ENCODE results near the gene KREMEN1. TPM values are rescaled to one million over a fixed set of nuclear protein-coding genes. Genes with fewer than 3 reads are reported as not detected.

Gene KREMEN1
- polyA plus RNA-seq, 1 of the 3 experiments (the other 2 are of a cell fraction) = 10.0 TPM

DNA sequence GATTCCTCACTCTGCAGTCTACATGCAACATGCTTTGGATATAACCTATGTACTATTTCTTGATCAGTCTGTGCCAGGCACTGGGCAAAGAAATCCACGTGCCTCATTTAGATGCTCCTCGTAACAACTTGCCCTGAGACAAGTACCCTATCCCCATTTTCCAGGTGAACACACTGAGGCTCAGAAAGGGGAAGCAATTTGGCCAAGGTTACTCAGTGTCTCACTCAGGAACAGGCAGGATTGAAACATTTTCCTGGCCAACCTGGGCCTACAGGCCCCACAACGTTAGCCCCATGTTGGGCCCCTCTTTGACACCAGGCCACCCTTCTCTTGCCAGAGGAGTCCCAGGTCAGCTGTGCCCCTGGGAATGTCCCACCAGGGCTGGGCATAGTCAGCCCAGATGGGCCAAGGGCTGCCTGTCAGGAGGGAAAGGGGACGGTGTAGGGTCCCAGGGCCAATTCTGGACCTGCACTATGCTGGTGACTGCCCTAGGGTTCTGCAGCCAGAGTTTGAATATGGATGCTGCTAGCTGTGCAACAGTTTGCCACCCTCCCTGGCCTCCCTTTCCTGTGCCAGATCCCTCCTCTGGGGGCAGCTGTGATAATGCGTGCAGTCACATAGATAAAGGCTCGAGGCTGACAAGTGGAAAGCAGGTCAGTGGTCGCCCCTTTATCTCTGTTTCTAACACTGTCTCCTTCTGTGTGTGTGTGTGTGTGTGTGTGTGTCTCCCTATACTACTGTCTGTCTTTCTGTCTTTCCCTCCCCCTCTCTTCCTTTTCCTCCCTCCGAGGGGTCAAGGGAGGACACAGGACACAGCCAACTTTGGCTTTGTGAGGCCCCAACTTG lies 122.5 kb downstream of the KREMEN1 start:
- POLR2A ChIA-PET = no interaction called here
- Histone ChIP-seq H3K27me3 (ENCODE audit: insufficient read depth) (no peaks in the 10 kb centered on the region), H3K9me2 (no peaks in the 10 kb centered on the region), H3K79me2 (ENCODE audit: insufficient read depth) (no peaks in the 10 kb centered on the region), H3K9ac (no peak overlapping the region), H2AFZ (ENCODE audit: low read depth) (no peak overlapping the region), H3K4me2 (no peak overlapping the region), H3F3A (replicated peaks; ENCODE audit: insufficient read depth) (peaks cover 4% of the 10 kb centered on the region), H4K20me1 (ENCODE audit: insufficient read depth) (no peaks in the 10 kb centered on the region), H3K27ac (ENCODE audit: low read depth in 2 of 2, low read length in 1 of 2) (no peak overlapping the region), H3K36me3 (replicated peaks in 1 of 2; ENCODE audit: control insufficient read depth in 1 of 2, insufficient read depth in 2 of 2, low read length in 1 of 2) (no peaks in the 10 kb centered on the region), H3K4me1 (ENCODE audit: control insufficient read depth in 1 of 2, insufficient read depth in 2 of 2, low read depth in 1 of 2, low read length in 1 of 2) (peaks cover 0 to 9% of the 10 kb centered on the region in 2 experiments; a peak in 1 of 4 replicates), H3K9me3 (no peaks in the 10 kb centered on the region), H3K4me3 (ENCODE audit: low read depth in 2 of 2, low read length in 1 of 2) (no peak overlapping the region)
- DNase-seq = peak; percentile 73
- CTCF ChIA-PET = interaction anchor here (1.1 to 1.3 kb wide), 2 partner anchors 41 to 50 kb away, joined by 3 to 4 read pairs; no protein-coding TSS in a partner anchor
- no peak for TF ChIP-seq SIN3A (IDR thresholded peaks at IDR 0.05; ENCODE audit: borderline replicate concordance, low read depth, low read length)
- no peak for TF ChIP-seq RXRA (IDR thresholded peaks at IDR 0.05; ENCODE audit: borderline replicate concordance, low read depth)
- TF ChIP-seq FOXJ3 (CRISPR knock-in tag; IDR thresholded peaks at IDR 0.05) = no peak
- peak; percentile 39; the same call in 1 of the 2 replicates for TF ChIP-seq GATA2 (CRISPR knock-in tag; IDR thresholded peaks at IDR 0.05)
- TF ChIP-seq, protein P1, sequence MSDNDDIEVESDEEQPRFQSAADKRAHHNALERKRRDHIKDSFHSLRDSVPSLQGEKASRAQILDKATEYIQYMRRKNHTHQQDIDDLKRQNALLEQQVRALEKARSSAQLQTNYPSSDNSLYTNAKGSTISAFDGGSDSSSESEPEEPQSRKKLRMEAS (IDR thresholded peaks at IDR 0.05; ENCODE audit: low read depth) = no peak
- TF ChIP-seq PBX3 (IDR thresholded peaks at IDR 0.05) = no peak
- no peak for TF ChIP-seq MEF2A (IDR thresholded peaks at IDR 0.05; ENCODE audit: borderline replicate concordance, low read depth)
- TF ChIP-seq NFIC (IDR thresholded peaks at IDR 0.05; ENCODE audit: borderline replicate concordance) = no peak
- 62% methylated on average over 7 of the region's 8 CpGs for WGBS (ENCODE audit: low lambda C conversion rate)

GRCh38 chr22:29195964-29196666 lies 123.3 kb downstream of the KREMEN1 start:
- CTCF ChIA-PET = interaction anchor here (1.1 to 3.8 kb wide), 4 partner anchors 12 to 49 kb away, joined by 3 to 24 read pairs (median 4); no protein-coding TSS in a partner anchor
- no peak overlapping the region for H3K4me2 ChIP-seq
- H3K79me2 ChIP-seq (ENCODE audit: insufficient read depth) = no peaks in the 10 kb centered on the region
- WGBS (ENCODE audit: low lambda C conversion rate) = 78% methylated on average over 9 of the region's 10 CpGs
- H3K9me2 ChIP-seq = no peaks in the 10 kb centered on the region
- peaks cover 0 to 9% of the 10 kb centered on the region in 2 experiments; a peak in 1 of 4 replicates for H3K4me1 ChIP-seq (ENCODE audit: control insufficient read depth in 1 of 2, insufficient read depth in 2 of 2, low read depth in 1 of 2, low read length in 1 of 2)
- H3F3A ChIP-seq (replicated peaks; ENCODE audit: insufficient read depth) = peaks cover 4% of the 10 kb centered on the region
- no peaks in the 10 kb centered on the region for H3K36me3 ChIP-seq (replicated peaks in 1 of 2; ENCODE audit: control insufficient read depth in 1 of 2, insufficient read depth in 2 of 2, low read length in 1 of 2)
- H4K20me1 ChIP-seq (ENCODE audit: insufficient read depth) = no peaks in the 10 kb centered on the region
- H2AFZ ChIP-seq (ENCODE audit: low read depth) = no peak overlapping the region
- H3K9ac ChIP-seq = no peak overlapping the region
- no peaks in the 10 kb centered on the region for H3K9me3 ChIP-seq
- POLR2A ChIA-PET = no interaction called here
- peak; percentile 34 for DNase-seq
- H3K27ac ChIP-seq (ENCODE audit: low read depth in 2 of 2, low read length in 1 of 2) = no peak overlapping the region
- H3K4me3 ChIP-seq (ENCODE audit: low read depth in 2 of 2, low read length in 1 of 2) = no peak overlapping the region
- no peaks in the 10 kb centered on the region for H3K27me3 ChIP-seq (ENCODE audit: insufficient read depth)
- TF ChIP-seq JUND (IDR thresholded peaks at IDR 0.05) = no peak
- no peak for TF ChIP-seq USF2 (IDR thresholded peaks at IDR 0.05; ENCODE audit: borderline replicate concordance, low read depth, low read length)
- no peak for TF ChIP-seq POLR2AphosphoS5 (IDR thresholded peaks at IDR 0.05; ENCODE audit: low read depth, low read length)
- no peak for TF ChIP-seq FOSL2 (IDR thresholded peaks at IDR 0.05; ENCODE audit: borderline replicate concordance, low read depth)
- TF ChIP-seq RFX5 (IDR thresholded peaks at IDR 0.05; ENCODE audit: low read length) = no peak
- TF ChIP-seq IRF3 (IDR thresholded peaks at IDR 0.05; ENCODE audit: low read depth, low read length) = no peak
- TF ChIP-seq EP300 (IDR thresholded peaks at IDR 0.05; ENCODE audit: borderline replicate concordance in 1 of 2, low read depth in 1 of 2, low read length in 1 of 2) = no peak
- TF ChIP-seq PBX3 (IDR thresholded peaks at IDR 0.05) = no peak
- no peak for TF ChIP-seq NFIC (IDR thresholded peaks at IDR 0.05; ENCODE audit: borderline replicate concordance)
- TF ChIP-seq NRF1 (IDR thresholded peaks at IDR 0.05; ENCODE audit: low read depth, low read length) = no peak
- TF ChIP-seq RXRA (IDR thresholded peaks at IDR 0.05; ENCODE audit: borderline replicate concordance, low read depth) = no peak
- TF ChIP-seq MEF2A (IDR thresholded peaks at IDR 0.05; ENCODE audit: borderline replicate concordance, low read depth) = no peak
- TF ChIP-seq TCF12 (IDR thresholded peaks at IDR 0.05) = no peak
- TF ChIP-seq SMC3 (IDR thresholded peaks at IDR 0.05; ENCODE audit: low read depth, low read length) = no peak
- no peak for TF ChIP-seq RCOR1 (IDR thresholded peaks at IDR 0.05; ENCODE audit: low read length)
- no peak for TF ChIP-seq YY1 (IDR thresholded peaks at IDR 0.05; ENCODE audit: low read depth)
- TF ChIP-seq CHD2 (IDR thresholded peaks at IDR 0.05; ENCODE audit: low read length, partially characterized antibody) = no peak
- no peak for TF ChIP-seq ELF1 (IDR thresholded peaks at IDR 0.05)
